Measurements from ENCODE around the gene HEXB.
"Not testable (repeated sequence)": the region's sequence is repeated elsewhere in the genome, so short reads cannot be mapped to it uniquely, and the experiment has no call there.

Gene HEXB

DNA sequence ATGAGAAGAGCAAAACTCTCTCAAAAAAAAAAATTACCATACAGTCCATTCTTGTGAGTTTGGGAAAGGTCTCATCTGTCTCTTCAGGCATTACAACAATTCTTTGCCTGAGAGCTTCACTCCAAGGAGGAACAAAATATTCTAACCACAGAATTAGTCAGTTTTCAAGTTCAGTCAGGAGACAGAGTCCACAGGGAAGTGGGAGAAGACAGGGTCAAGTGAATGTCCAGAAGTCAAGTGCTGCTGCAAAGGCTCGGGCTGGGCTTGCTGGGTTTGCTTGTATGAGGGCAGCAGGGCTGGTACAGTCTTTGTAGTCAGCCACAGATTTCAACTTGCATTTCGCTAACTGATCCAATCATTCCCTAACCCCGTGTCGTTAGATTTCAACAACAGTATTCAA, 17.6 kb upstream of the HEXB start:
- no peak for DNase-seq (ENCODE audit: low read depth)
- no peak overlapping the region for H3K4me3 ChIP-seq (ENCODE audit: low read depth, low read length)
- no peak for TF ChIP-seq CTCF (IDR thresholded peaks at IDR 0.05; ENCODE audit: control insufficient read depth, extremely low read depth, insufficient read depth)

GRCh38 chr5:74669821-74670220, 15.2 kb upstream of the HEXB start:
- no peak for DNase-seq (ENCODE audit: low read depth)
- no peak overlapping the region for H3K4me3 ChIP-seq (ENCODE audit: low read depth, low read length)
- no peak for TF ChIP-seq CTCF (IDR thresholded peaks at IDR 0.05; ENCODE audit: control insufficient read depth, extremely low read depth, insufficient read depth)

DNA sequence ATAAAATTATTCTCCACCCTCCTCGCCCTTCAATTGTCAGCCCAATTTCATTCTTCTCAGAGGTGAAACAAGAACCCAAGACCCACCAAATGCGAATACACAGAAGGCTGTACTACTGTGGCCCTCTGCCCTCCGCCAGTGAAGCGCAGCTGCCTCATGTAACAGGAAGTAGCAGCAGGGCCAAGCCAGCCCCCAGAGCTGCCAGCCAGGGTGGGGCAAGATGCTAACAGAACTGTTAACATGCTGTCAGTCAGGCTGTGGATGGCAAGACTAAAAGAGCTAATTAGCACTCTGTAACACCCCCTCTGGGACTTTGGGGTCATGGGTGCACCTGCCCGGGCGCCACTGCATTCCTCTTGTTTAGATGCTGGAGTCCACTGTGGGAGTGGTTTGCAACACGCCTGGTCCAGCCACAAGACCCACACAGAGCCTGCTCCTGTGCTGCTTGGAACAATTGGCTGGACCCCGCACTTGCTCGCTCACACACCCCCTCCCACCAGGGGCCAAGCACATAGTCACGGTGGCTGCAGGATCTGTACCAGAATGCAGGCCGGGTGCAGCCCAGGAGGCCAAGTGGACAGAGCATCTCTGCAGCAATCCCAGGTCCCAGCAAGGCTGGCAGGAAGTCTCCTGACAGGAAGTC, 14.5 kb upstream of the HEXB start:
- no peak overlapping the region for H3K4me3 ChIP-seq (ENCODE audit: low read depth, low read length)
- no peak for TF ChIP-seq CTCF (IDR thresholded peaks at IDR 0.05; ENCODE audit: control insufficient read depth, extremely low read depth, insufficient read depth)
- DNase-seq (ENCODE audit: low read depth) = no peak

GRCh38 chr5:74672215-74672877, 12.7 kb upstream of the HEXB start:
- H3K4me3 ChIP-seq (ENCODE audit: low read depth, low read length) = no peak overlapping the region
- no peak for DNase-seq (ENCODE audit: low read depth)
- TF ChIP-seq CTCF (IDR thresholded peaks at IDR 0.05; ENCODE audit: control insufficient read depth, extremely low read depth, insufficient read depth) = no peak

DNA sequence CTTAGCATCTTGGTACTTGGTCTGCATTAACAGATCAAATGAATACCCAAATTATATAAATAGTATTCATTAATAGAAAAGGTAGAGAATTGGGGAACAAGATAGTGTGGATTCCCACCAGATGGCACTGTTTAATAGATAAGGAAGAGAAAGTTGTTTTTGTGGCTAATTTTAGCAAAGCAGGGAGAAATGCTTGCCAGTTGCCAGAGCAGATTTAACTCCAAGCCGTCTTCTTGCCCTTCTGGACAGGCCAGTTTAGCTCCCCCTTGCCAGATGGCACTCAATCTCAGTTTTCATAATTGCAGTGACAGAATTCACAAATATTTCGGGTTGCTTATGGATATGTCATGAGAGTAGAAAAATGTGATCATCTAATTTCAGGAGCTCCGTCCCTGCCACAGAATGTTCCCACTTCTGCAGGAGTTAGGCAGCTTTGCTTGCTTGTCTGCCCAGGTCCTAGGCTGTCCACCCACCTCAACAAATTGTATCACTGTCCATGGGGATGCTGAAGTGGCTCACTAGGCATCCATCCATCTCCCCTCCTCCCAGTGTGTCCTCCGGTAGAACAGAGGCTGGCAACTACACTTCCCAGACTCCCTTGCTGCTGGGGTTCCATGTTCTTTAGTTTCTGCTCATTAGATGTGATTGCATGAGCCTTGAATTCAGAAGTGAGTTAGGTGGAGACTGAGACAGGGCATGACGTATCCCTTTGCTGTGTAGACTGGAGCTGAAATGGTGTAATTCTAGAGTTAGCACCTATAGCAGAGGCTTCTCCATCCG, 11.8 kb upstream of the HEXB start:
- peak; percentile 52 for TF ChIP-seq CTCF (IDR thresholded peaks at IDR 0.05; ENCODE audit: control insufficient read depth, extremely low read depth, insufficient read depth)
- H3K4me3 ChIP-seq (ENCODE audit: low read depth, low read length) = no peak overlapping the region
- DNase-seq (ENCODE audit: low read depth) = peak; percentile 43

DNA sequence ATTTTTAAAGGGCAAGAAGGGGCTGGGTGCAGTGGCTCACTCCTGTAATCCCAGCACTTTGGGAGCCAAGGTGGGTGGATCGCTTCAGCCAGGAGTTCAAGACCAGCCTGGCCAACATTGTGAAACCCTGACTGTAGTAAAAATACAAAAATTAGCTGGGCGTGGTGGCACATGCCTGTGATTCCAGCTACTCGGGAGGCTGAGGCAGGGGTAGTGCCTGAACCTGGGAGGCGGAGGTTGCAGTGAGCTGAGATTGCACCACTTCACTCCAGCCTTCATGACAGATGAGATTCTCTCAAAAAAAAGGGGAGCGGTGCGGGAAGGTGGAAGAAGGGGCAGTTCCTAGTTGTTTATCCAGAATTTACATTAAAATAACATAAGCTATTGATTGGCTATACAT, 8.6 kb upstream of the HEXB start:
- DNase-seq (ENCODE audit: low read depth); H3K4me3 ChIP-seq (ENCODE audit: low read depth, low read length): not testable (repeated sequence)

DNA sequence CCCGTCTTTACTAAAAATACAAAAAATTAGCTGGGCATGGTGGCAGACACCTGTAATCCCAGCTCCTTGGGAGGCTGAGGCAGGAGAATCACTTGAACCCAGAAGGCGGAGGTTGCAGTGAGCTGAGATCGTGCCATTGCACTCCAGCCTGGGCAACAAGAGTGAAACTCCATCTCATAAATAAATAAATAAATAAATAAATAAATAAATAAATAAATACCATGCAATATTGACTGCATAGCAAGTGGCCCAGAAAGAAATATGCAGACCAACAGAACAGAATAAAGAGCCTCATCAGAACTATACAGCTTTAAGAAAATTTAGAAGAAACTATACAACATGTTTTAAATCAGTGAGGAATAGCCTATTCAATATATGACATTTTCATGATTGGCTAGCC, 6.9 kb upstream of the HEXB start:
- not testable (repeated sequence) for H3K4me3 ChIP-seq (ENCODE audit: low read depth, low read length)

DNA sequence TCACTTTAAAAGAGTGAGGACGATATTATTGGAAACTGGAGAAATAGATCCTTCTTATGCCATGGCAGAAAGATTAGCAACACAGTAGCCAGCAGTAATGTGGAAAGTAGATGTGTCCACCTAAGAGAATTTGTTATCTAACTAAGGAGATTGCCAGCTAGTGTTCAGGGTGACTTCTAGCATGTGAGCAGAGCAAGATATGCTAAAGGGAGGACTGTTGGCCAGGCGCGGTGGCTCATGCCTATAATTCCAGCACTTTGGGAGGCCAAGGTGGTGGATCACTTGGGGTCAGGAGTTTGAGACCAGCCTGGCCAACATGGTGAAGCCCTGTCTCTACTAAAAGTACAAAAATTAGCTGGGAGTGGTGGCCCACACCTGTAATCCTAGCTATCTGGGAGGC, 5.7 kb upstream of the HEXB start:
- not testable (repeated sequence) for DNase-seq (ENCODE audit: low read depth)

More for the DNA sequence above, 6.9 kb upstream of the HEXB start:
- DNase-seq (ENCODE audit: low read depth) = not testable (repeated sequence)

More for the DNA sequence above, 5.7 kb upstream of the HEXB start:
- H3K4me3 ChIP-seq (ENCODE audit: low read depth, low read length) = not testable (repeated sequence)

All from LNCaP clone FGC (cell line).